Vagina (tissue), 2 donors: Measurements from ENCODE around the gene NPAS3.

Experiments used
- POLR2A ChIP-seq, 2 donors: fragments of 450-650 bp; IDR thresholded peaks; one replicate each; pipeline ENCODE4 v1.6.1; 2017; ENCODE audit warnings: antibody characterized with exemption in 2 of 2, mild to moderate bottlenecking in 2 of 2, moderate library complexity in 2 of 2
- POLR2AphosphoS5 ChIP-seq, 2 donors: sonication (generic); formaldehyde crosslinking; IDR thresholded peaks; one replicate each; pipeline ENCODE4 v1.9.0; 2017; ENCODE audit warnings: antibody characterized with exemption in 2 of 2, mild to moderate bottlenecking in 2 of 2, low read depth in 1 of 2; ENCODE audit not compliant: insufficient read depth in 1 of 2
- TF ChIP-seq, protein P1 (sequence below), 3 experiments: fragments of 450-650 bp in 2 of 3; fragments of 200-600 bp in 1 of 3; sonication (generic) in 1 of 3; IDR thresholded peaks; one replicate each; pipeline ENCODE4 v1.5.1; 2017 to 2019; ENCODE audit warnings: antibody characterized with exemption in 3 of 3, mild to moderate bottlenecking in 2 of 3, moderate library complexity in 2 of 3

GRCh38 chr14:33521192-33521591 is 582.5 kb downstream of the NPAS3 start:
- TF ChIP-seq POLR2A (IDR thresholded peaks at IDR 0.05) (no peak), POLR2AphosphoS5 (IDR thresholded peaks at IDR 0.05; ENCODE audit: insufficient read depth in 1 of 2, low read depth in 1 of 2) (no peak)
- TF ChIP-seq, protein P1, sequence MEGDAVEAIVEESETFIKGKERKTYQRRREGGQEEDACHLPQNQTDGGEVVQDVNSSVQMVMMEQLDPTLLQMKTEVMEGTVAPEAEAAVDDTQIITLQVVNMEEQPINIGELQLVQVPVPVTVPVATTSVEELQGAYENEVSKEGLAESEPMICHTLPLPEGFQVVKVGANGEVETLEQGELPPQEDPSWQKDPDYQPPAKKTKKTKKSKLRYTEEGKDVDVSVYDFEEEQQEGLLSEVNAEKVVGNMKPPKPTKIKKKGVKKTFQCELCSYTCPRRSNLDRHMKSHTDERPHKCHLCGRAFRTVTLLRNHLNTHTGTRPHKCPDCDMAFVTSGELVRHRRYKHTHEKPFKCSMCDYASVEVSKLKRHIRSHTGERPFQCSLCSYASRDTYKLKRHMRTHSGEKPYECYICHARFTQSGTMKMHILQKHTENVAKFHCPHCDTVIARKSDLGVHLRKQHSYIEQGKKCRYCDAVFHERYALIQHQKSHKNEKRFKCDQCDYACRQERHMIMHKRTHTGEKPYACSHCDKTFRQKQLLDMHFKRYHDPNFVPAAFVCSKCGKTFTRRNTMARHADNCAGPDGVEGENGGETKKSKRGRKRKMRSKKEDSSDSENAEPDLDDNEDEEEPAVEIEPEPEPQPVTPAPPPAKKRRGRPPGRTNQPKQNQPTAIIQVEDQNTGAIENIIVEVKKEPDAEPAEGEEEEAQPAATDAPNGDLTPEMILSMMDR (IDR thresholded peaks at IDR 0.05): no peak
